H9 (cell line): ENCODE results near the gene MED10. TPM values are rescaled to one million over a fixed set of nuclear protein-coding genes. Genes with fewer than 3 reads are reported as not detected.
A peak's percentile ranks its signal among the peaks of the same experiment; 100 is the strongest.

ENCODE experiments used
- DNase-seq: peaks from one replicate; pipeline ENCODE4 v3.0.0-alpha.2; 2017
- H2AFZ ChIP-seq: one replicate; pipeline ENCODE4 v1.6.1; 2013; ENCODE audit warnings: mild to moderate bottlenecking, low read length, control low read depth, moderate library complexity
- H2AK5ac ChIP-seq: 2 replicates; pipeline ENCODE4 v1.6.1; 2013; ENCODE audit warnings: low read length, control low read depth, mixed read lengths; ENCODE audit not compliant: insufficient read length
- H2BK120ac ChIP-seq: one replicate; pipeline ENCODE4 v1.6.1; 2013; ENCODE audit warnings: low read depth, mild to moderate bottlenecking, low read length, control low read depth, inconsistent platforms; ENCODE audit not compliant: poor library complexity, severe bottlenecking
- H2BK12ac ChIP-seq: 2 replicates; pipeline ENCODE4 v1.6.1; 2013; ENCODE audit warnings: low read length, control low read depth, mixed read lengths, low read depth; ENCODE audit not compliant: insufficient read length
- H2BK15ac ChIP-seq: 2 replicates; pipeline ENCODE4 v1.6.1; 2013; ENCODE audit warnings: low read depth, low read length, control low read depth
- H2BK20ac ChIP-seq: one replicate; pipeline ENCODE4 v1.6.1; 2013; ENCODE audit warnings: low read depth, mild to moderate bottlenecking, low read length, control low read depth, inconsistent platforms; ENCODE audit not compliant: poor library complexity, severe bottlenecking
- H2BK5ac ChIP-seq: 2 replicates; pipeline ENCODE4 v1.6.1; 2013; ENCODE audit warnings: low read length, control low read depth, mixed read lengths; ENCODE audit not compliant: insufficient read length
- H3K14ac ChIP-seq: 2 replicates; pipeline ENCODE4 v1.6.1; 2013; ENCODE audit warnings: low read length, control low read depth; ENCODE audit not compliant: insufficient read depth
- H3K18ac ChIP-seq: 2 replicates; pipeline ENCODE4 v1.6.1; 2013; ENCODE audit warnings: low read depth, mild to moderate bottlenecking, mixed read lengths, low read length, control low read depth; ENCODE audit not compliant: insufficient read length
- H3K23ac ChIP-seq: 2 replicates; pipeline ENCODE4 v1.6.1; 2013; ENCODE audit warnings: low read length, control low read depth, mixed read lengths, low read depth; ENCODE audit not compliant: insufficient read length
- H3K23me2 ChIP-seq: 2 replicates; pipeline ENCODE4 v1.6.1; 2013; ENCODE audit warnings: low read depth, mild to moderate bottlenecking, mixed read lengths, low read length, control low read depth; ENCODE audit not compliant: insufficient read length, poor library complexity, severe bottlenecking
- H3K27ac ChIP-seq: 2 replicates; pipeline ENCODE4 v1.5.1; 2013; ENCODE audit warnings: low read length, control low read depth, mixed read lengths, low read depth; ENCODE audit not compliant: insufficient read length
- H3K27me3 ChIP-seq: 2 replicates; pipeline ENCODE4 v1.6.1; 2013; ENCODE audit warnings: low read length, control low read depth, inconsistent platforms; ENCODE audit not compliant: insufficient read depth
- H3K4ac ChIP-seq: 2 replicates; pipeline ENCODE4 v1.6.1; 2013; ENCODE audit warnings: low read depth, mild to moderate bottlenecking, control low read depth, inconsistent platforms, low read length, moderate library complexity
- H3K4me1 ChIP-seq: 2 replicates; pipeline ENCODE4 v1.6.1; 2013; ENCODE audit warnings: low read length, control low read depth, inconsistent platforms; ENCODE audit not compliant: insufficient read depth
- H3K4me2 ChIP-seq: 2 replicates; pipeline ENCODE4 v1.6.1; 2013; ENCODE audit warnings: low read length, control low read depth, mixed read lengths; ENCODE audit not compliant: insufficient read length, insufficient read depth
- H3K56ac ChIP-seq: 2 replicates; pipeline ENCODE4 v1.6.1; 2013; ENCODE audit warnings: low read depth, mild to moderate bottlenecking, mixed read lengths, low read length, control low read depth; ENCODE audit not compliant: insufficient read length
- H3K79me1 ChIP-seq: 2 replicates; pipeline ENCODE4 v1.6.1; 2013; ENCODE audit warnings: low read depth, mild to moderate bottlenecking, moderate library complexity, low read length, control low read depth, inconsistent platforms; ENCODE audit not compliant: insufficient read depth, poor library complexity, severe bottlenecking
- H3K79me2 ChIP-seq: 2 replicates; pipeline ENCODE4 v1.6.1; 2013; ENCODE audit warnings: low read length, control low read depth, inconsistent platforms; ENCODE audit not compliant: insufficient read depth
- H3K9ac ChIP-seq: 2 replicates; pipeline ENCODE4 v1.6.1; 2013; ENCODE audit warnings: low read length, control low read depth, mixed read lengths; ENCODE audit not compliant: insufficient read length; ENCODE audit errors: extremely low read depth
- H3K9me3 ChIP-seq: one replicate; pipeline ENCODE4 v1.6.1; 2013; ENCODE audit warnings: low read depth, low read length, inconsistent platforms; ENCODE audit not compliant: control insufficient read depth
- H3T11ph ChIP-seq: one replicate; pipeline ENCODE4 v1.6.1; 2013; ENCODE audit warnings: mild to moderate bottlenecking, low read length, control low read depth, inconsistent platforms
- H4K20me1 ChIP-seq: one replicate; pipeline ENCODE4 v1.6.1; 2013; ENCODE audit not compliant: control insufficient read depth, insufficient read length, insufficient read depth
- H4K5ac ChIP-seq: 2 replicates; pipeline ENCODE4 v1.6.1; 2013; ENCODE audit warnings: low read depth, mild to moderate bottlenecking, mixed read lengths, low read length, control low read depth; ENCODE audit not compliant: insufficient read length
- H4K8ac ChIP-seq: replicated peaks from 2 replicates; pipeline ENCODE4 v1.6.1; 2013; ENCODE audit warnings: low read length, control low read depth, mixed read lengths, low read depth; ENCODE audit not compliant: insufficient read length
- H4K91ac ChIP-seq: 2 replicates; pipeline ENCODE4 v1.6.1; 2013; ENCODE audit warnings: low read depth, mild to moderate bottlenecking, moderate library complexity, mixed read lengths, low read length, control low read depth; ENCODE audit not compliant: insufficient read length
- H3K27ac Mint-ChIP-seq, 3 experiments: 2 replicates in 2 of 3; 3 replicates in 1 of 3; pipeline ENCODE4 v1.8.0; 2020 to 2021; ENCODE audit warnings: mixed read lengths in 3 of 3, mild to moderate bottlenecking in 1 of 3, moderate library complexity in 1 of 3
- H3K27me3 Mint-ChIP-seq: 2 replicates; pipeline ENCODE4 v1.8.0; 2021; ENCODE audit warnings: low read depth, mild to moderate bottlenecking, moderate library complexity, mixed read lengths
- H3K36me3 Mint-ChIP-seq, 3 experiments: 2 replicates in 2 of 3; 3 replicates in 1 of 3; pipeline ENCODE4 v1.8.0; 2020 to 2021; ENCODE audit warnings: low read depth in 3 of 3, mixed read lengths in 3 of 3; ENCODE audit not compliant: insufficient read depth in 1 of 3
- H3K4me1 Mint-ChIP-seq, 2 experiments: 2 replicates each; pipeline ENCODE4 v1.8.0; 2020; ENCODE audit warnings: mixed read lengths in 2 of 2
- H3K4me3 Mint-ChIP-seq, 2 experiments: 2 replicates in 1 of 2; 3 replicates in 1 of 2; pipeline ENCODE4 v1.8.0; 2020 to 2021; ENCODE audit warnings: mild to moderate bottlenecking in 2 of 2, mixed read lengths in 2 of 2, moderate library complexity in 1 of 2
- H3K9me3 Mint-ChIP-seq, 2 experiments: 2 replicates in 1 of 2; 3 replicates in 1 of 2; pipeline ENCODE4 v1.8.0; 2020; ENCODE audit warnings: mild to moderate bottlenecking in 2 of 2, mixed read lengths in 2 of 2, moderate library complexity in 1 of 2
- WGBS: extraction: QIAGEN DNeasy Blood & Tissue Kit; methylation state at CpG from one replicate; pipeline ENCODE4 v1.1.7; 2013; ENCODE audit warnings: missing lambda C conversion rate, low lambda C conversion rate, mixed read lengths; ENCODE audit not compliant: insufficient read length; ENCODE audit errors: extremely low coverage; 5-methylcytosine and 5-hydroxymethylcytosine counted together
- total RNA-seq: library from RNA; stranded (reverse); gene quantifications from 2 replicates; pipeline ENCODE4 v1.2.1, GENCODE V29; 2021
- TF ChIP-seq, protein P1 (sequence below): fragments of 200-600 bp; sonication (generic); conservative IDR thresholded peaks from 3 replicates; pipeline ENCODE4 v1.8.0; 2021; ENCODE audit warnings: antibody characterized with exemption, mild to moderate bottlenecking

MED10 gene
- total RNA-seq, 1 experiment from 2014 or later = 35.3 TPM

- no peak overlapping the region for H2BK15ac ChIP-seq
- H3K14ac ChIP-seq = peak overlapping the region; percentile 3; the same call in 1 of the 2 replicates
- no peaks in the 10 kb centered on the region for H3K79me1 ChIP-seq
- H3K9ac ChIP-seq = no peak overlapping the region
- H3K9me3 ChIP-seq = no peaks in the 10 kb centered on the region
- H2BK20ac ChIP-seq = no peak overlapping the region
- no peaks in the 10 kb centered on the region for H3K9me3 Mint-ChIP-seq
- H2AK5ac ChIP-seq = no peak overlapping the region
- DNase-seq = no peak
- no peak overlapping the region for H3T11ph ChIP-seq
- H3K4me3 Mint-ChIP-seq = no peak overlapping the region
- H4K91ac ChIP-seq = no peak overlapping the region
- no CpG with 5 or more reads among the region's 6 CpGs for WGBS
- H3K4me1 Mint-ChIP-seq = peaks cover 14 to 17% of the 10 kb centered on the region in 2 experiments
- H3K23ac ChIP-seq = no peak overlapping the region
- peaks cover 4% of the 10 kb centered on the region for H3K23me2 ChIP-seq
- H3K4me2 ChIP-seq = no peak overlapping the region
- H3K4me1 ChIP-seq = no peaks in the 10 kb centered on the region; the same call in 1 of the 2 replicates
- no peaks in the 10 kb centered on the region; the same call in 1 of the 2 replicates for H3K27me3 Mint-ChIP-seq
- TF ChIP-seq, protein P1, sequence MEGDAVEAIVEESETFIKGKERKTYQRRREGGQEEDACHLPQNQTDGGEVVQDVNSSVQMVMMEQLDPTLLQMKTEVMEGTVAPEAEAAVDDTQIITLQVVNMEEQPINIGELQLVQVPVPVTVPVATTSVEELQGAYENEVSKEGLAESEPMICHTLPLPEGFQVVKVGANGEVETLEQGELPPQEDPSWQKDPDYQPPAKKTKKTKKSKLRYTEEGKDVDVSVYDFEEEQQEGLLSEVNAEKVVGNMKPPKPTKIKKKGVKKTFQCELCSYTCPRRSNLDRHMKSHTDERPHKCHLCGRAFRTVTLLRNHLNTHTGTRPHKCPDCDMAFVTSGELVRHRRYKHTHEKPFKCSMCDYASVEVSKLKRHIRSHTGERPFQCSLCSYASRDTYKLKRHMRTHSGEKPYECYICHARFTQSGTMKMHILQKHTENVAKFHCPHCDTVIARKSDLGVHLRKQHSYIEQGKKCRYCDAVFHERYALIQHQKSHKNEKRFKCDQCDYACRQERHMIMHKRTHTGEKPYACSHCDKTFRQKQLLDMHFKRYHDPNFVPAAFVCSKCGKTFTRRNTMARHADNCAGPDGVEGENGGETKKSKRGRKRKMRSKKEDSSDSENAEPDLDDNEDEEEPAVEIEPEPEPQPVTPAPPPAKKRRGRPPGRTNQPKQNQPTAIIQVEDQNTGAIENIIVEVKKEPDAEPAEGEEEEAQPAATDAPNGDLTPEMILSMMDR = no peak
- H3K27ac ChIP-seq = no peak overlapping the region
- H3K79me2 ChIP-seq = no peaks in the 10 kb centered on the region
- no peak overlapping the region for H2BK5ac ChIP-seq
- H3K18ac ChIP-seq = no peak overlapping the region
- no peak overlapping the region; the same call in 1 of the 2 replicates for H3K4ac ChIP-seq
- no peak overlapping the region for H3K27ac Mint-ChIP-seq
- no peaks in the 10 kb centered on the region for H3K36me3 Mint-ChIP-seq
- no peak overlapping the region for H4K8ac ChIP-seq
- no peak overlapping the region for H4K5ac ChIP-seq
- H4K20me1 ChIP-seq = no peaks in the 10 kb centered on the region
- H2BK120ac ChIP-seq = no peak overlapping the region
- H3K56ac ChIP-seq = no peak overlapping the region
- H2AFZ ChIP-seq = no peak overlapping the region
- H3K27me3 ChIP-seq = no peaks in the 10 kb centered on the region
- H2BK12ac ChIP-seq = no peak overlapping the region
Observed at GRCh38 chr5:6383376-6383775, 5.0 kb upstream of the MED10 start.
